Transverse colon (tissue), 3 donors: Measurements from ENCODE around the gene MGMT.

Experiments used
- POLR2A ChIP-seq: fragments of 450-650 bp; IDR thresholded peaks from one replicate; pipeline ENCODE4 v1.6.1; 2016; ENCODE audit warnings: antibody characterized with exemption, mild to moderate bottlenecking, moderate library complexity
- POLR2AphosphoS5 ChIP-seq, 3 donors: sonication (generic); formaldehyde crosslinking; IDR thresholded peaks; one replicate each; pipeline ENCODE4 v1.6.1; 2016; ENCODE audit warnings: antibody characterized with exemption in 3 of 3

- no peak for TF ChIP-seq POLR2A
- no peak for TF ChIP-seq POLR2AphosphoS5 (IDR thresholded peaks at IDR 0.05)
Measured at GRCh38 chr10:129481641-129482040, 14.6 kb downstream of the MGMT start.
